Islet precursor cell (in vitro differentiated cells): Measurements from ENCODE around the gene EVPLL.
A peak's percentile ranks its signal among the peaks of the same experiment; 100 is the strongest.
"Not testable (repeated sequence)": the region's sequence is repeated elsewhere in the genome, so short reads cannot be mapped to it uniquely, and the experiment has no call there.

Experiments
- DNase-seq: peaks from one replicate; pipeline ENCODE4 v3.0.0-alpha.2; 2018

The EVPLL gene

GRCh38 chr17:18377437-18378204, at the start of gene EVPLL:
Gene EVPLL, plus strand, starts transcription at chr17:18377778. Its CDS starts 3,160 bp downstream, at chr17:18380938.
- DNase-seq, result peak; percentile 57

- no peak for DNase-seq
Measured at GRCh38 chr17:18328643-18329204, 48.9 kb upstream of the EVPLL start.

- no peak for DNase-seq
Measured at GRCh38 chr17:18331879-18332278, 45.7 kb upstream of the EVPLL start.

GRCh38 chr17:18332909-18333489, 44.6 kb upstream of the EVPLL start:
- no peak for DNase-seq

- not testable (repeated sequence) for DNase-seq
Measured at GRCh38 chr17:18338158-18338557, 39.4 kb upstream of the EVPLL start.

- DNase-seq, result no peak
Measured at GRCh38 chr17:18339933-18340332, 37.6 kb upstream of the EVPLL start.

GRCh38 chr17:18344021-18344420, 33.6 kb upstream of the EVPLL start:
- no peak for DNase-seq

GRCh38 chr17:18353541-18353940, 24.0 kb upstream of the EVPLL start:
- no peak for DNase-seq

GRCh38 chr17:18356624-18357023, 21.0 kb upstream of the EVPLL start:
- DNase-seq, result no peak

GRCh38 chr17:18360518-18360917, 17.1 kb upstream of the EVPLL start:
- no peak for DNase-seq

- DNase-seq, result no peak
Measured at GRCh38 chr17:18361837-18362697, 15.5 kb upstream of the EVPLL start.

GRCh38 chr17:18362698-18363100, 14.9 kb upstream of the EVPLL start:
- DNase-seq, result peak; percentile 75

- DNase-seq, result peak; percentile 99
Measured at GRCh38 chr17:18363101-18364049, 14.2 kb upstream of the EVPLL start, which contains the start of gene SHMT1. Gene SHMT1, minus strand, starts transcription at chr17:18363550. Its CDS starts 7,569 bp downstream, at chr17:18355981.

- no peak for DNase-seq
Measured at GRCh38 chr17:18364166-18364565, 13.4 kb upstream of the EVPLL start.

GRCh38 chr17:18368946-18369345, 8.6 kb upstream of the EVPLL start:
- DNase-seq, result peak; percentile 89

GRCh38 chr17:18370761-18371160, 6.8 kb upstream of the EVPLL start:
- DNase-seq, result no peak

- no peak for DNase-seq
Measured at GRCh38 chr17:18371455-18371854, 6.1 kb upstream of the EVPLL start.

GRCh38 chr17:18373181-18373580, 4.4 kb upstream of the EVPLL start:
- not testable (repeated sequence) for DNase-seq

GRCh38 chr17:18374216-18374615, 3.4 kb upstream of the EVPLL start:
- no peak for DNase-seq

GRCh38 chr17:18378205-18378505, 577 bp downstream of the EVPLL start:
- no peak for DNase-seq

GRCh38 chr17:18378614-18379013, 1.0 kb downstream of the EVPLL start:
- DNase-seq, result not testable (repeated sequence)
